Esophagus muscularis mucosa (tissue), 4 donors: ENCODE measurements around the gene GLIS1.

Experiments
- CTCF ChIP-seq, 3 experiments: fragments of 200-600 bp in 2 of 3; fragments of 450-650 bp in 1 of 3; sonication (generic) in 2 of 3; IDR thresholded peaks; one replicate each; pipeline ENCODE4 v1.5.1; 2017 to 2019; ENCODE audit warnings: antibody characterized with exemption in 3 of 3, mild to moderate bottlenecking in 2 of 3, moderate library complexity in 1 of 3
- EP300 ChIP-seq: sonication (generic); formaldehyde crosslinking; IDR thresholded peaks from one replicate; pipeline ENCODE4 v1.6.1; 2017; ENCODE audit warnings: antibody characterized with exemption
- POLR2A ChIP-seq: fragments of 450-650 bp; IDR thresholded peaks from one replicate; pipeline ENCODE4 v1.6.1; 2017; ENCODE audit warnings: antibody characterized with exemption, moderate library complexity, mild to moderate bottlenecking, low read depth
- POLR2AphosphoS5 ChIP-seq, 2 donors: sonication (generic); formaldehyde crosslinking; IDR thresholded peaks; one replicate each; pipeline ENCODE4 v1.6.1; 2017; ENCODE audit warnings: antibody characterized with exemption in 2 of 2

DNA sequence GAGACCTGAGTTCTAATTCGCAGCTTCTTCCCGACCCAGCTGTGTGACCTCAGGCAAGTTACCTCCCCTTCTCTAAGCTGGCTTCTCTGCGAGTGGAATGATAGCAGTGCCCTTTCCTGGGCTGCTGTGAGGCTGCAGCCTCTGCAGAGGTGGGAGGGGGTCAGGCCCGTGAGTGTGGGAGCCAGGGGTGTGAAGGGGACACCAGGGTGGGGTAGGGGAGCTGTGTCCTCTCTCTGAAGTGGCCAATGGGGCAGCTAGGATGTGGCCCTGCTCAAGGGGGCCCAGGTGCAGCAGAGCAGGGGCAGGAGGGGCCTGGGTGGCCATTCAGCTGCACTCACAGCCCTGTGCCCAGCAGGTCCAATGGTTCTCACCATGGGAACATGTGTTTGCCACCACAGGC, 255.3 kb downstream of the GLIS1 start:
- TF ChIP-seq CTCF (IDR thresholded peaks at IDR 0.05) (no peak), EP300 (no peak), POLR2A (no peak), POLR2AphosphoS5 (IDR thresholded peaks at IDR 0.05) (no peak)
